ENCODE measurements around the gene ACP7. TPM values are rescaled to one million over a fixed set of nuclear protein-coding genes. Genes with fewer than 3 reads are reported as not detected.
"Not testable (repeated sequence)": the region's sequence is repeated elsewhere in the genome, so short reads cannot be mapped to it uniquely, and the experiment has no call there.

Gene ACP7
- polyA plus RNA-seq, 3 donors = 0.29 to 0.75 (median 0.67) TPM

DNA sequence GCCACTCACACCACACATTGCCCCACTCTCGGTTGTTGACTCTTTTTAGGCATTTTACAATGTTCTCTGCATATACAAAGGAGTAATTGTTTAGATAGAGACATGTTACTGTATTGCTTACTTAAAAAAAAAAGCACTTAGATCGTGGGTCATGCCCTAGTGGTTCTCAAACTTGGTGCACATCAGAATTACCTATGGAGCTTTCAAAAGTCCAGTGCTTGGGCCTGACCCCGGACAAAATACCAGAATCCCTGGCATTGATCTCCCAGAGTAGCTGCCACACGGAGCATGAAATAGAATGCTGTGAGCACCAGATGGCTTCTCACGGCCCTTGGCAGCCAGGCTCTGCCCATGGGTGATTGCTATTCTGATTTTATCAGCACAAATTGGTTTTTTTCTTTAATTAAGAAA is 20.0 kb downstream of the ACP7 start:
- no peak for DNase-seq

DNA sequence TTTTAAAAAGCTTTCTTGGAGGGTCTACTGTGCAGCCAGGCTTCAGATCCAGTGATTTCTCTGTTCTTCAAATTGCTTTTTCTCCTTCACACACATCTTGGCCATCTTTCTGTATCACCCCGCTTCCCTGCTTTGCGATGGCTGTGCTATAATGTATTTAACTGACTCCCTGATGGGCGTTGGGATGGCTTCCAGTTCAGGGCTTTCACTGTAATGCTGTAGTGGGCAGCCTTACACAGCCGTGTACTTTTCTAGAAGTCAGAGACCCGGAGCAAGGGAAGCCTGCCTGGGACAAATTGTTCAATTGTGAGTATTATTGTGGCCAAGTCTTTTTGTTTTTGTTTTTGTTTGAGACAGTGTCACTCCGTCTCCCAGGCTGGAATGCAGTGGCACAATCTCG is 22.0 kb downstream of the ACP7 start:
- DNase-seq = no peak

GRCh38 chr19:39109641-39110040 is 25.5 kb downstream of the ACP7 start:
- DNase-seq = no peak

DNA sequence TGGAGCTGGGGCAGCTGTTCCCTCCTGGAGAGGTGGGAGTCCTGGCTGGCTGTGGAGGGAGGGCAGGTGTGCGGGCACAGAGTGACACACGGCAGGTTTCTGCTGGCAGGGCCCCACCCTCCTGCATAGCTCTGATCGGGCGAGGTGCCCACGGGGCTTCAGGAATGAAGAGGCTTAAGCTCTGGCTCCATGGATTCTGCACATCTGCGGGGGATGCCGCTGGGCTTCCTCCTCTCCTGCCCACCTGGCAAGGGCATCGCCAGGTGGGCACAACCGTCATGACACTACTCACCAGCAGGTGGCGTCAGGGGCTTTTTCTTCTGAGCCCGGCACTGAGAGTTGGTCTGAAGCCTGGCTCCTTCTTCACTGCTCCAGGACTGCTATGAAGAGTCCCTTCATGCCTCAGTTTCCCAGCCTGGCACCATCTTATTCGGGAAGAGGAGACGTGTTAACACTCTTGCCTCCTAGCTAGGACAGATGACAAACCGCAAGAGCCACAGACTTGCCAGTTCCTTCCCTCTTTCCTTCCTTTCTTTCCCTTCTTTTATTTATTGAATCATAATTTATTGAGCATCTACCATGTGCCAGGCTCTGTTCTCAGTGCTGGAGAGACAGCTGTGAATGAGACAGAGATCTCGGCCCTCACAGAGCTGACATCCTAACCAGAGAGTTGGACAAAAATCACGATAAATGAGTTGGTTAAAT is 26.2 kb downstream of the ACP7 start:
- no peak for DNase-seq

DNA sequence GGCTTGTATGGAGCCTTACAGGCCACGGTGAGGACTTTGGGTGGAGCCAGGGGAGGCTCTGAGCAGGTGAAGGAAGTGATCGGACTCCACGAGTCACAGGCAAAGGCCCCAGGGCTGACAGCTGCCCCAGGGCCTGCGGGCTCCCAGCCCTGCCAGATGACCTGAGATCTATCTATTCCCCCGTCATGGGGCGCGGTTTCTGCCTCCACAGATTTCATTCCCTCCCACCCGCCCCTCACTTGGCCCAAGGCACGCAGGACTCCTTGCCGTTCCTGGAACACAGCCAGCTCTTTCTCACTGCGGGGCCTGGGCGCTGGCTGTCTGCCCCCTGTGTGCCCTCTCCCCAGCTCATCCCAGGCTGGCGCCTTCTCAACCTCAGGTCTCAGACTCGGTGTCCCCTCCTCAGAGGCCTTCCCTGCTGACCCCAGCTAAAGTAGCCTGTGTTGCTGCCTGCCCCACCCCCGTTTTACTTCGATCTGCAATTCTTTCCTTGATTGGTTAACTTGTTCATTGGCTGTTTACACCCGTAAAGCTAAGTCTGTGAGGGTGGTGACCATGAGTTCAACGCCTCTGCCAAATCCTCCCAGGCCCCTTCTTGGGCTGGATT is 27.5 kb downstream of the ACP7 start:
- no peak for DNase-seq

- no peak for DNase-seq
These were observed 28.2 kb downstream of the ACP7 start for GRCh38 chr19:39112338-39112890.

DNA sequence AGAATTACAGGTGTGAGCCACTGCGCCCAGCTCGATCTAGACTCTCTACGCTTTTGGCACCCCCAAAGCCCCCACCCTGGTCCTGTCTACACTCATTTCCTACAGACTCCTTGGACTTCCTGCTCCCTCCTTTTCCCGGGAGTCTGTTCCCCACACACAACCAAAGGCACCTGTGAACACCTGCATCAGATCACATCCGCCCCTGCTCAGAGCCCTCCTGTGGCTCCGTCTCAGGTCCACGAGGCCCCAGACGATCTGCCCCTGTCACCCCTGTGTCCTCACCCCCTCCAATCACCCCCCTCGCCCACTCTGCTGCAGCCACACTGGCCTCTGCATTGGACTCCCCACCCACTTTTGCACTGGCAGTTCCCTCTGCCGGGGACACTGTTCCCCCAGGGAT is 29.0 kb downstream of the ACP7 start:
- DNase-seq = no peak

GRCh38 chr19:39115105-39115847 is 31.1 kb downstream of the ACP7 start:
- DNase-seq = no peak

- DNase-seq = not testable (repeated sequence)
These were observed 32.9 kb downstream of the ACP7 start for GRCh38 chr19:39117023-39117422.

GRCh38 chr19:39119830-39120229 is 35.7 kb downstream of the ACP7 start:
- no peak for DNase-seq

- no peak for DNase-seq
These were observed 39.0 kb downstream of the ACP7 start for GRCh38 chr19:39122934-39123731.

GRCh38 chr19:39124136-39124764 is 40.1 kb downstream of the ACP7 start:
- DNase-seq = no peak

DNA sequence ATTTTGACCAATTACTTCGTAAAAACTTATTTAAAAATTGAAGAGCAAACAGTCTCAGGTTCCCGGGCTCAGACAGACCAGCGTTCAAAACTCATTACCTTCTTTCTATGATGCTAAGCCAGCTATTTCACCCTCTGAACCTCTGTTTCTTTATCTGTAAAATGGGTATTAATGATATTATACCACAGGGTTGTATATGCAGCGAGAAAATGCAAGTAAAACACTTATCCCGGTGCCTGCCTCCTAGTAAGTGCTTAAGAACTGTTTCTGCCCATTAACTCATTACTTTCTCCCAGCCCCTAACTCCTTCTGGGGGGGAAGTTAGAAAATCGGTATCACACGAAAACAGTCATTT is 41.0 kb downstream of the ACP7 start:
- DNase-seq = no peak

- DNase-seq = peak; percentile 98
These were observed 41.6 kb downstream of the ACP7 start, which contains the start of gene PAK4 for GRCh38 chr19:39125554-39126311. Gene PAK4, plus strand, starts transcription at chr19:39125786. Its CDS starts 43,768 bp downstream, at chr19:39169554.

GRCh38 chr19:39126312-39127187 is 42.4 kb downstream of the ACP7 start:
- peak; percentile 79 for DNase-seq

DNA sequence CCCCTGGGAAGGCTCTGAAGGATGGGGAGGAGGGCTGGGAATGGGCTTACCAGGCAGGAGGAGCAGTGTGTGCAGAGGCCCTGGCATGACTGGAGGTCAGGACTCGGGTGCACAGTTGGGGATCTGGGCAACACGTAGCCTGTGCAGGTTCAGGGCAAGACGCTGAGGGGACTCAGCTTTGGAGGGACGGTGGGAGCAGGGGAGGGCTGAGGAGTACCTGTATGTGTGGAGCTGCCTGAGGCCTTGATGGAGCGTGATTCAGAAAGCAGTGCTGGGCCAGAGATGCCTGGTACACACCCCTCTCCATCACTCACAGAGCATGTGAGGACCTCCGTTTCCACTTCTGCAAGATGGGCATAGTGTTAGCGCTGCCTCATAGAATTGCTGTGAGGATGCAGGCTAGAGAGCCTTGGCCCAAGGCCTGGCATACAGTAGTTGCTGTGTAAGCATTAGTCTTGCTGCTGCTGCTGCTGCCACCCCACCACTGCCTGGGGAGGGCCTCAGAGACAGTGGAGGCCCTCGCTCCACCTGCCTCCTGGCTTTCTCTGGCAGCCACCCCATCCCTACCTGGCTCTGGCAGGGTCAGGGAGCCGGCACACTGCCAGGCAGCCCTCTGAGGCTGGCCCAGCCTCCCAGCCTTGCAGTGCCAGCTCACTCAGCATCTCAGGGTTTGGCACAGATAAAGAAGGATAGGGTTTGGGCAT is 43.8 kb downstream of the ACP7 start:
- no peak for DNase-seq

GRCh38 chr19:39128516-39129079 is 44.4 kb downstream of the ACP7 start:
- DNase-seq = no peak

DNA sequence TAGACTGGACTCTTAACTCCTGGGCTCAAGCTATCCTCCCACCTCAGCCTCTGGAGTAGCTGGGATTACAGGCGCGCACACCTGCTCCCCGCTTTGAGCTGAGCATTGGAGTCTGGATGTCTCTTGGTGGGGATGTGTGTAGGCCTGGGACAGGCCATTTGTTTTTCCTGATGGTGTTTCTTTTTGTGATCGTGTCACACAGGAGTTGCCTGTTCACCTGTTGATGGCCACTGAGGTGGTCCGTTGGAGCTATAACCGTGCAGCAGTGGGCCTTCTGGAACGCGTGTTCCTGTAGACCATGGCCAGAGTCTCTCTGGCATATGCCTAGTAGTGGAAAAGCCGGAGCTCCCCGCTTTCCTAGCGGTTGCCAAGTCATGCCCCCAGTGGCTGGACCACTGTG is 44.9 kb downstream of the ACP7 start:
- no peak for DNase-seq
